Stimulated activated CD8-positive, alpha-beta memory T cell treated with anti-CD3 and anti-CD28 coated beads, Interleukin-15, amount 100 ng/mL, for 48 hours (primary cell): Measurements from ENCODE around the gene ERICH3.

Source experiments
- DNase-seq, 2 donors: peaks; one replicate each; pipeline ENCODE4 v3.0.0-alpha.2; 2020; ENCODE audit warnings: low read depth in 2 of 2

Gene ERICH3

GRCh38 chr1:74673351-74674111 is at the start of gene ERICH3:
Gene ERICH3 (minus strand): TSS chr1:74673792. CDS start chr1:74673519, 273 bp downstream.
- no peak for DNase-seq

GRCh38 chr1:74717626-74718025 is 44.0 kb upstream of the ERICH3 start:
- DNase-seq, result no peak

DNA sequence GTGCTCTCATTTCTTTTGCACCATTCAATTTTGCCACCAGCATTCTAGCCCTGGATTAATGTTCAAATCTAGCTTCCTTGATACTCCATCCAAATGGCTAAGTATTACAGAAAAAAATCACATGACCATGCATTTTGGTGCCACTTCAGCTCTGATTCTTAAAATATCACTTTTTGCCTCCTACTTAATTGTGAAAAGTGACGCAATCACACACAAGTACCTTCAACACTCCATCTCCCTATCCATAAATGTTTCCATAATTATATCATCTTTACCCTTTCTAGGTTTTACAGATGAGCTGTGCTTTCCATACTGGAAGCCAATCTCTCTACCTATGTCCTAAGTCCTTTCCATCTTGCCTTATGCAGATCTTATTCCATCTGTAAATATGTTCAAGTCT is 43.2 kb upstream of the ERICH3 start:
- DNase-seq, result no peak

GRCh38 chr1:74715806-74716205 is 42.2 kb upstream of the ERICH3 start:
- no peak for DNase-seq

GRCh38 chr1:74715236-74715502 is 41.6 kb upstream of the ERICH3 start:
- DNase-seq, result no peak

DNA sequence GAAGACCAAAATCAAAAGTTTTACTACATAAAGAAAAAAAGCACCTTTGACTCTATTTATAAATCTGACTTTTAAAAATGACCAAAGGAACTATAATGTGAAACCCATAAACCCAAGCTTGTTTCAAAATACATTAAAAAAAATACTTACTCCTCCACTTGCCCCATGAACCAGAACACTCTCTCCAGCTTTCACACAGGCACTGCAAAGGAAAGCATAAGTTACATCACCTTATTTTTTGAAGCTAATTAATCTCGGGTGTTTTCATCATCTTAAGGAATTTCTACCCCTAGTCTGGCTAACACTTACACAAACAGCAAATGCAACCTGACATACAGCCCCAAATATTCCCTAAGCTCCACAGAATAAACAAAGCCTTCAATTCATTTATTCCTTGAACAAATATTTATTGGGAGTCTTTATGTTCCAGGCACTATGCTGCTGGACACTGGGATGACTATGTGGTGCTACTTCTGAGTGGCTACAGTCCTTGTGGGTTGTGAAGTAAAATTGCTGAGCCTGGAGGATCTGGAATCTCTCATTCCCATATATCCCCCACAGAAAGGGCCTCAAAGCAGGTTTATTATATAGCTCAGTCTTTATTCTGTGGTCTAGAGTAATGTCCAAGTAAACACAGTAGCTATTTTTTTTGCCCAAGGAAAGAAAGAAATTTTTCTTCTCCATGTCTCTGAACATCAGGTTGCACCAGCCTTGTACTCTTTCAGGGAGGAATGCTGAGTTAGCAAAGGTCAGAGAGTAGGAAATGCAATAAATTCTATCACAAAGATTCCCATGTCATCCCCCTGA is 41.0 kb upstream of the ERICH3 start:
- no peak for DNase-seq

- DNase-seq, result no peak
Observed at GRCh38 chr1:74713849-74714248, 40.3 kb upstream of the ERICH3 start.

DNA sequence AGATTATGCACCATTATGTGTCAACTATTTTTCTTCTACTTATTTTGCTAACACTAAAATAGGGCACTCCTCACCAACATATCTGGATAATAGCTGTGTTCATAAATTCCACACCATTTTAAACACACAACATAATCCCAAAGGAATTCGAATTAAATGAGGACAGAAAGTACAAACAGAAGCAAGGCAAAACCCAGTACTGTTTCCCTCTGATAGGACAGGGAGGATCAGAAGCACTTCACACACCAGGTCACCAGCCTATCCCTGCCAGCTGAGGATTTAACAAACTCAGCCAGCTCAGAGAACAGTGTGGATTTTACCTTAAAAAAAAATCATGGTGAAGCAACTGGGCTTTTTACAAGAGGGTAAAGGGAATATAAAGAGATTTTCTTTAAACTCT is 39.3 kb upstream of the ERICH3 start:
- no peak for DNase-seq

GRCh38 chr1:74703386-74704182 is 30.0 kb upstream of the ERICH3 start:
- no peak for DNase-seq

DNA sequence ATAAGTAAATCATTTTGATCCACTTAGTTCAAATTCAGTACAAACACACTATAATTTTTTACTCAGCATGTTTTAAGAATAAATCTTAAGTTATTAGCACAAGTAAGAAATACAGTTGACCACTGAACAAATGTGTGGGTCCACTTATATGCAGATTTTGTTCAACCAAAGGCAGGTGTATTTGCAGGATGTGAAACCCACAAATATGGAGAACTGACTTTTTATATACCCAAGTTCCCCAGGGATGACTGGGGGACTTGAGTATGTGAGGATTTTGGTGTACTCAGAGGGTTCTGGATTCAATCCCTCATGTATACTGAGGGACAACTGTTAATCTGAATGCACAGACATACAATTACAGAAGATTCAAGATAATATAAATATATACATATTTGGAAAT is 25.7 kb upstream of the ERICH3 start:
- no peak for DNase-seq

- DNase-seq, result no peak
Observed at GRCh38 chr1:74697832-74698231, 24.2 kb upstream of the ERICH3 start.

- DNase-seq, result no peak
Observed at GRCh38 chr1:74693473-74693872, 19.9 kb upstream of the ERICH3 start.

DNA sequence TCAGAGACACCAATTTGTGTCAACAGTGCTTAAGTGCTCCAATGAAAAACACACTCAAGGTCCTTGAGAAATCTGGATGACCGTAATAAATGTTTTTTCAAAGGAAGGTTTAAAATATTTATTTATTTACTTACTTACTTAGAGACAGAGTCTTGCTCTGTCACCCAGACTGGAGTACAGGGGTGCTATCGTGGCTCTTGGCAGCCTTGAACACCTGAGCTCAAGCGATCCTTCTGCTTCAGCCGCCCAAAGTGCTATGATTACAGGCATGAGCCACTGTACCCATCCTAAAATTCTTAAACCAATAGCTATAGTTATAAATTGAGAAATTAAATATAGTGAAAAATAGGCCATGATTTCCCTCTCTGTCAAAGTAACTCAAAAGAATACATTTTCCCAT is 17.3 kb upstream of the ERICH3 start:
- no peak for DNase-seq

- DNase-seq, result no peak
Observed at GRCh38 chr1:74690364-74690696, 16.7 kb upstream of the ERICH3 start.

- DNase-seq, result no peak
Observed at GRCh38 chr1:74689621-74690363, 16.2 kb upstream of the ERICH3 start.

DNA sequence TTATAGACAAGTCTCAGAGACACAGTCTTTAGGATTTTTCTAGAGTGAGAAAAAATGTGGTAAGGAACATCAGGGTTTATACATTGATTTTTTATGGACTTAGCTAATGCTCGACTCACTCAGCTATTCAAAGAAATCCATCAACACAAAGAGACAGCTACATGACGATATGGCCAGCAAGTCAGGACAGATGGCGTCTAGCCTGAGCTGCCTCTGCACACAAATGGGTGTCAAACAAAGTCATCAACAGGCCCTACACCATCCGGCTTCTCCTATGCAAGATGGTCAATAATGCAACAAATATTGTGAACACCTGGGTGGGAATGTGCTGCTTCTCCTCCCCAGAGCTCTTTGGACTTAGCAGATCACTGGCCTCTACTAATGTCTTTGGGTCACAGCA is 13.3 kb upstream of the ERICH3 start:
- DNase-seq, result no peak

GRCh38 chr1:74684301-74684700 is 10.7 kb upstream of the ERICH3 start:
- no peak for DNase-seq

DNA sequence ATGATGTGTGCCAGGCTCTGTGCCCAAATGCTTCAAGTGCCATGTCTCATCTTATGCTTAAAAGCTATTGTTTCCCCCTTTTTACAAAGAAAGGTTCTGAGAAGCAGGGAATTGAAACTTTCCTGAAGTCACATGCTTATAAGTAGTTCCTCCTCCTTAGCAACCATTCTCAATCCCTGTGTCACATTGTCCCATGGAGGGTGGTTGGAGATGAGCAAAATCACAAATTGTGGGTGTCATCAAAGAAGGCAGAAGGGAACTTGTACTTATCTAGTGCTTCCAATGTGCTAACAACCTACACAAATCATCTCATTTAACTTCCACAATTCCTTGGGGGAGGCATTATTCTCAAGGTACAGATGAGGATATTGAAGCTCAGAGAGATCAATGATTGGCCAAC is 10.1 kb upstream of the ERICH3 start:
- no peak for DNase-seq

DNA sequence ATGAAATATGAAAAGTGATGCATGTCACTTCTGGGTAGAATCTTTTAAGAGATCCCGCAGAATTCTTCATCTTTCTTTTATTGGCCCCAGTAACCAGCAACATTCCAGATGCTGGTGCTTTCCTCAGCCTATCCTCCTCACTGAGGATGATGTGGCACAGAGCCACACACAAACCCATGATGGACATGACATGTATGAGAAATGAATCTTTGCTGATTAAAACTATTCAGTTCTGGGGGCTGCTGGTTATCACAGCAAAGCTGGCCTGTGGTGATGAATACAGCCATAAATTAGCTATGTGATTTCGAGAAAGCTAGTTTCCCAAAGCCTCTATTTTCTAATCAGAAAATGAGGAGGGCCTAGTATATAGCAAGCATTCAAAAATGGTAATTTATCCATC is 8.3 kb upstream of the ERICH3 start:
- DNase-seq, result no peak

DNA sequence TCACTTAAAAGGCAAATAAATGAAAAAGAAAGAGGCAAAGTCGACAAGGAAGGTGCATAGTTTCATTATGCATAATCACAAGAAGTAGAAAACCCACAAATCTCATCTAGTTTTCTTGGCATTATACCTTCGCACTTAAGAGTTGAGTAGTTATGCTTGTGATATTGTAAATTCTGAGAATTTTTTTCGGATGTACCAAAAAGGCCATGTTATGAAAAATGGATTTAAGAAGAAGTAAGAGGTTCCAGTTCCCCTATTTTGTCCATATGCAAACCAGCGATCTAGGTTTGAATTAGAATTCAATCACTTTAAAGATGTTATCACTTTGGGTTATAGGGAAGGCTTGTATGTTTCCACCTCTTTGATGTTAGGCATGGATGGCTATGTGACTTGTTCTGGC is 7.9 kb upstream of the ERICH3 start:
- no peak for DNase-seq

GRCh38 chr1:74681001-74681400 is 7.4 kb upstream of the ERICH3 start:
- DNase-seq, result no peak

DNA sequence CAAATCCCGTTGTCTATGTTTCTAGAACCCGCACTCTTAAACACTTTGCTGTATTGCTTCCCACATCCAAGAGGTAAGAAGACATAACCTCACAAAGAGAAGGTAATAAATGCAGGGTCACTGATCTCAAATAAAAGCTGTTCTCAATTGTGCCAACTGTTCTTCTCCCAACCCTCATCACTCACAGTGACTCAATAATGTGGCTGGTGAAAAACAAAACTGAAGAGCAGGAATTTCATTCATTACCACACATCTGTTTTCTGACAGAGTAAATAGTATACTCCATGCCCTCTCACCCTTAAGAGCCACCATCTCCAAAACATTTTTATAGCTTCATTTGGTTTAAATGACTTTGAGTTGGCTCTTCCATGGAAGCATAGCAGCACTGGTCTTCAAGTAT is 6.2 kb upstream of the ERICH3 start:
- DNase-seq, result no peak
